ENCODE results near the gene C14orf39. TPM values are rescaled to one million over a fixed set of nuclear protein-coding genes. Genes with fewer than 3 reads are reported as not detected.

The C14orf39 gene
- total RNA-seq, 1 donor from 2014 or later: 7.9 TPM

- Histone ChIP-seq H3K27me3 (peaks cover 18% of the 10 kb centered on the region), H3K4me3 (peak within 1 kb of the TSS; percentile 8 to 44), H3K4me1 (peaks cover 4 to 15% of the 10 kb centered on the region in 2 donors)
These were observed 23.0 kb upstream of the C14orf39 start, which contains the start of gene SIX6 for GRCh38 chr14:60508707-60509437. TSS of gene SIX6 (plus strand) at chr14:60509146. CDS start at chr14:60509399, 253 bp downstream.

GRCh38 chr14:60508363-60508706 is 22.5 kb upstream of the C14orf39 start:
- H3K27me3 ChIP-seq: peaks cover 18% of the 10 kb centered on the region
- H3K4me1 ChIP-seq: peaks cover 4 to 15% of the 10 kb centered on the region in 2 donors
- no peaks in the 10 kb centered on the region for H3K9me3 ChIP-seq
- intact Hi-C loops (cut with DNase I): no loop called here
- H3K4me3 ChIP-seq: peak overlapping the region in 1 of 2 donors; percentile 44
- H3K36me3 ChIP-seq: no peaks in the 10 kb centered on the region
- TF ChIP-seq CTCF (IDR thresholded peaks at IDR 0.05): no peak
- H3K27ac ChIP-seq: no peak overlapping the region
- no peak for DNase-seq (ENCODE audit: low spot score in 2 of 2)

More at GRCh38 chr14:60508707-60509437, 23.0 kb upstream of the C14orf39 start, which contains the start of gene SIX6:
- Histone ChIP-seq H3K27ac (no peak within 1 kb of the TSS), H3K36me3 (no peaks in the 10 kb centered on the region), H3K9me3 (no peaks in the 10 kb centered on the region)
- intact Hi-C loops (cut with DNase I): no loop called here
- no peak for TF ChIP-seq CTCF (IDR thresholded peaks at IDR 0.05)
- DNase-seq (ENCODE audit: low spot score in 2 of 2): no peak

GRCh38 chr14:60506985-60507829 is 21.3 kb upstream of the C14orf39 start:
- DNase-seq (ENCODE audit: low spot score in 2 of 2): no peak
- Histone ChIP-seq H3K4me3 (no peak overlapping the region), H3K4me1 (peaks cover 4 to 15% of the 10 kb centered on the region in 2 donors), H3K36me3 (no peaks in the 10 kb centered on the region), H3K27ac (no peak overlapping the region), H3K9me3 (no peaks in the 10 kb centered on the region), H3K27me3 (peaks cover 18% of the 10 kb centered on the region)
- intact Hi-C loops (cut with DNase I): no loop called here
- TF ChIP-seq CTCF (IDR thresholded peaks at IDR 0.05): no peak

- intact Hi-C loops (cut with DNase I): no loop called here
- DNase-seq (ENCODE audit: low spot score in 2 of 2): no peak
These were observed 20.7 kb upstream of the C14orf39 start for GRCh38 chr14:60506462-60506984.

More at GRCh38 chr14:60506462-60506984, 20.7 kb upstream of the C14orf39 start:
- Histone ChIP-seq H3K27me3 (peaks cover 18% of the 10 kb centered on the region), H3K4me3 (no peak overlapping the region), H3K27ac (no peak overlapping the region), H3K9me3 (no peaks in the 10 kb centered on the region), H3K36me3 (no peaks in the 10 kb centered on the region), H3K4me1 (peaks cover 4 to 15% of the 10 kb centered on the region in 2 donors)
- no peak for TF ChIP-seq CTCF (IDR thresholded peaks at IDR 0.05)

Data from ascending aorta (tissue), 2 donors.